ENCODE data around the gene LAMA2. TPM values are rescaled to one million over a fixed set of nuclear protein-coding genes. Genes with fewer than 3 reads are reported as not detected.

Gene LAMA2
- total RNA-seq, 4 donors from 2014 or later: 15.4 to 55.3 (median 38.7) TPM

- H3K27me3 ChIP-seq: no peaks in the 10 kb centered on the region
- no peak for TF ChIP-seq POLR2A (IDR thresholded peaks at IDR 0.05)
- no peak for TF ChIP-seq CTCF (IDR thresholded peaks at IDR 0.05)
- no peaks in the 10 kb centered on the region for H3K36me3 ChIP-seq
- no peaks in the 10 kb centered on the region for H3K9me3 ChIP-seq
- no peaks in the 10 kb centered on the region for H3K4me1 ChIP-seq
- no peak overlapping the region for H3K4me3 ChIP-seq
- no peak for DNase-seq
- peak overlapping the region in 1 of 4 donors; percentile 0 for H3K27ac ChIP-seq
These were observed 149.7 kb downstream of the LAMA2 start for GRCh38 chr6:129032602-129033001.

GRCh38 chr6:129033180-129033579 is 150.2 kb downstream of the LAMA2 start:
- no peak overlapping the region for H3K27ac ChIP-seq
- H3K27me3 ChIP-seq: no peaks in the 10 kb centered on the region
- no peaks in the 10 kb centered on the region for H3K4me1 ChIP-seq
- no peaks in the 10 kb centered on the region for H3K36me3 ChIP-seq
- TF ChIP-seq CTCF (IDR thresholded peaks at IDR 0.05): no peak
- no peak for TF ChIP-seq POLR2A (IDR thresholded peaks at IDR 0.05)
- DNase-seq: no peak
- no peak overlapping the region for H3K4me3 ChIP-seq
- no peaks in the 10 kb centered on the region for H3K9me3 ChIP-seq

DNA sequence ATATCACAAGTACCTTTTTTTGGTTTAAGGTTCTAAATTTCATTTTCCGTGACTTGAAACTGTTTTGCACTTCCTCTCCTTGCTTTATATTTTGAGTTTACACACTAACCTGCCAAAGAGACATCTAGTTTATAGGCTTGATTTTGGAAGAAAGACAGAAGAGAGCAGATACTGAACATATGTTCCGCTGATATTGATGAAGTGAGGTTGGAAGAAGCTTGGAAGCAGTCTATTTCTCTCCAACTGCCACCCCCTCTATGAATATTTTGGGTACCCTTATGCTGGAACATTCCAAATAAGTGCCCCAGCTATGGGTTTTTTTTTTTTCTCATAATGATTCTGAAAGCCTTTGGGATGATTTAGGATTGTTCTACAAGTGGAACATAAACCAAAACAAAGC is 150.6 kb downstream of the LAMA2 start:
- Histone ChIP-seq H3K9me3 (no peaks in the 10 kb centered on the region), H3K4me3 (no peak overlapping the region), H3K27ac (no peak overlapping the region), H3K27me3 (no peaks in the 10 kb centered on the region), H3K4me1 (no peaks in the 10 kb centered on the region), H3K36me3 (no peaks in the 10 kb centered on the region)
- TF ChIP-seq CTCF (IDR thresholded peaks at IDR 0.05) (no peak), POLR2A (IDR thresholded peaks at IDR 0.05) (no peak)
- DNase-seq: no peak

DNA sequence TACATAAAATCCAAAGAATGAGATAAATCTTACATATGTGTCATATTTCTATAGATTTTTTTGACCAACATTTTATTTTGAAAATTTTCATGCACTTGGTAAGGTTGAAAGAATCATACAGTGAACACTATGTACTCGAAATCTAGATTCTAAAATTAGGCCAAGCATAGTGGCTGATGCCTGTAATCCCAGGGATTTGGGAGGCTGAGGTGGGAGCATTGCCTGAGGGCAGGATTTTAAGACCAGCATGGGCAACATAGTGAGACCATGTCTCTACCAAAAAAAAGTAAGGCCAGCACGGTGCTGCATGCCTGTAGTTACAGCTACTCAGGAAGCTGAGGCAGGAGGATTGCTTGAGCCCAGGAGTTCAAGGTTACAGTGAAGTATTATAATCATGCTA is 158.6 kb downstream of the LAMA2 start:
- DNase-seq: no peak
- Histone ChIP-seq H3K9me3 (no peaks in the 10 kb centered on the region), H3K4me1 (no peaks in the 10 kb centered on the region), H3K27ac (no peak overlapping the region), H3K4me3 (no peak overlapping the region), H3K36me3 (no peaks in the 10 kb centered on the region), H3K27me3 (no peaks in the 10 kb centered on the region)
- TF ChIP-seq CTCF (IDR thresholded peaks at IDR 0.05): no peak
- TF ChIP-seq POLR2A (IDR thresholded peaks at IDR 0.05): no peak

DNA sequence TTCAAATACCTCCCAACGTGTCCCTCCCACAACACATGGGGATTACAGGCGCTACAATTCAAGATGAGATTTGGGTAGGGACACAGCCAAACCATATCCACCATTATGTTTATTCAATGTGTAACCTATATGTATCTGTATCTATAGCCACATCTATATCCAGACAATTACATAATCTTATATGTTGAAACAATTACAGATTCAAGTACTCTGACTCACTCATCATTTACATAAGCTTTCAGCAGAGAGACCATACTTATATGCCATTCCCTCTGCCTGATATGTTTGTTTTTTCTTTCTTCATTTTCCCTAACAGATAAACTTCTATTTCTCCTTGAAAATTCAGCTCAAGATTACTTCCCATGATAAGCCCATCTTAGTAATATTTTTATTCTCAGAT is 163.6 kb downstream of the LAMA2 start:
- no peak for DNase-seq
- H3K4me3 ChIP-seq: no peak overlapping the region
- TF ChIP-seq CTCF (IDR thresholded peaks at IDR 0.05) (no peak), POLR2A (IDR thresholded peaks at IDR 0.05) (no peak)
- no peak overlapping the region for H3K27ac ChIP-seq
- H3K27me3 ChIP-seq: no peaks in the 10 kb centered on the region
- no peaks in the 10 kb centered on the region for H3K36me3 ChIP-seq
- no peaks in the 10 kb centered on the region for H3K4me1 ChIP-seq
- no peaks in the 10 kb centered on the region for H3K9me3 ChIP-seq

- no peak for DNase-seq
- H3K4me3 ChIP-seq: no peak overlapping the region
- H3K9me3 ChIP-seq: no peaks in the 10 kb centered on the region
- no peaks in the 10 kb centered on the region for H3K36me3 ChIP-seq
- no peaks in the 10 kb centered on the region for H3K27me3 ChIP-seq
- TF ChIP-seq POLR2A (IDR thresholded peaks at IDR 0.05): no peak
- TF ChIP-seq CTCF (IDR thresholded peaks at IDR 0.05): no peak
- H3K4me1 ChIP-seq: no peaks in the 10 kb centered on the region
- H3K27ac ChIP-seq: no peak overlapping the region
These were observed 164.9 kb downstream of the LAMA2 start for GRCh38 chr6:129047834-129048233.
